ENCODE data around the gene C5. TPM values are rescaled to one million over a fixed set of nuclear protein-coding genes. Genes with fewer than 3 reads are reported as not detected.
A peak's percentile ranks its signal among the peaks of the same experiment; 100 is the strongest.

Gene C5
- total RNA-seq, 1 donor from 2014 or later: 2.0 TPM

- Histone ChIP-seq H3K36me3 (no peaks in the 10 kb centered on the region), H3K27ac (no peak overlapping the region), H3K27me3 (no peaks in the 10 kb centered on the region), H3K4me3 (no peak overlapping the region), H3K9me3 (no peaks in the 10 kb centered on the region), H3K4me1 (no peaks in the 10 kb centered on the region)
- no peak for DNase-seq (ENCODE audit: extremely low spot score in 2 of 2)
- peak in 1 of 3 experiments; percentile 34 for TF ChIP-seq CTCF (IDR thresholded peaks at IDR 0.05)
- no peak for TF ChIP-seq POLR2A (IDR thresholded peaks at IDR 0.05)
- no peak for TF ChIP-seq POLR2AphosphoS5 (IDR thresholded peaks at IDR 0.05; ENCODE audit: insufficient read depth in 1 of 2, low read depth in 1 of 2)
- intact Hi-C loops (cut with DNase I): no loop called here
Measured at GRCh38 chr9:120985819-120986222, 64.3 kb downstream of the C5 start.

- H3K27ac ChIP-seq: no peak overlapping the region
- no peak for TF ChIP-seq POLR2AphosphoS5 (IDR thresholded peaks at IDR 0.05; ENCODE audit: insufficient read depth in 1 of 2, low read depth in 1 of 2)
- intact Hi-C loops (cut with DNase I): no loop called here
- no peaks in the 10 kb centered on the region for H3K9me3 ChIP-seq
- H3K4me3 ChIP-seq: no peak overlapping the region
- H3K36me3 ChIP-seq: no peaks in the 10 kb centered on the region
- no peaks in the 10 kb centered on the region for H3K27me3 ChIP-seq
- no peaks in the 10 kb centered on the region for H3K4me1 ChIP-seq
- no peak for DNase-seq (ENCODE audit: extremely low spot score in 2 of 2)
Measured at GRCh38 chr9:120983259-120983837, 66.7 kb downstream of the C5 start.

- H3K4me1 ChIP-seq: no peaks in the 10 kb centered on the region
- H3K27ac ChIP-seq: no peak overlapping the region
- intact Hi-C loops (cut with DNase I): no loop called here
Measured at GRCh38 chr9:120982836-120983235, 67.2 kb downstream of the C5 start.

GRCh38 chr9:120980951-120981350 lies 69.1 kb downstream of the C5 start:
- Histone ChIP-seq H3K4me3 (no peak overlapping the region), H3K4me1 (no peaks in the 10 kb centered on the region), H3K36me3 (no peaks in the 10 kb centered on the region), H3K9me3 (no peaks in the 10 kb centered on the region), H3K27ac (no peak overlapping the region), H3K27me3 (no peaks in the 10 kb centered on the region)
- intact Hi-C loops (cut with DNase I): no loop called here
- DNase-seq (ENCODE audit: extremely low spot score in 2 of 2): no peak
- TF ChIP-seq POLR2AphosphoS5 (IDR thresholded peaks at IDR 0.05; ENCODE audit: insufficient read depth in 1 of 2, low read depth in 1 of 2) (no peak), CTCF (IDR thresholded peaks at IDR 0.05) (no peak), POLR2A (IDR thresholded peaks at IDR 0.05) (no peak)

More at GRCh38 chr9:120982836-120983235, 67.2 kb downstream of the C5 start:
- no peaks in the 10 kb centered on the region for H3K9me3 ChIP-seq
- H3K4me3 ChIP-seq: no peak overlapping the region
- no peaks in the 10 kb centered on the region for H3K27me3 ChIP-seq
- no peaks in the 10 kb centered on the region for H3K36me3 ChIP-seq
- DNase-seq (ENCODE audit: extremely low spot score in 2 of 2): no peak
- TF ChIP-seq POLR2A (IDR thresholded peaks at IDR 0.05) (no peak), POLR2AphosphoS5 (IDR thresholded peaks at IDR 0.05; ENCODE audit: insufficient read depth in 1 of 2, low read depth in 1 of 2) (no peak), CTCF (IDR thresholded peaks at IDR 0.05) (no peak)

GRCh38 chr9:120979797-120980196 lies 70.3 kb downstream of the C5 start:
- H3K27me3 ChIP-seq: no peaks in the 10 kb centered on the region
- intact Hi-C loops (cut with DNase I): no loop called here

More at GRCh38 chr9:120979797-120980196, 70.3 kb downstream of the C5 start:
- TF ChIP-seq POLR2AphosphoS5 (IDR thresholded peaks at IDR 0.05; ENCODE audit: insufficient read depth in 1 of 2, low read depth in 1 of 2): no peak
- no peak for TF ChIP-seq CTCF (IDR thresholded peaks at IDR 0.05)
- no peak for TF ChIP-seq POLR2A (IDR thresholded peaks at IDR 0.05)
- H3K27ac ChIP-seq: no peak overlapping the region
- no peaks in the 10 kb centered on the region for H3K9me3 ChIP-seq
- DNase-seq (ENCODE audit: extremely low spot score in 2 of 2): no peak
- no peak overlapping the region for H3K4me3 ChIP-seq
- no peaks in the 10 kb centered on the region for H3K4me1 ChIP-seq
- H3K36me3 ChIP-seq: no peaks in the 10 kb centered on the region

Measured in vagina (tissue), 2 donors.